GM21515 (cell line): Measurements from ENCODE around the gene FASTK.
"Not testable (repeated sequence)": the region's sequence is repeated elsewhere in the genome, so short reads cannot be mapped to it uniquely, and the experiment has no call there.

ENCODE experiments used
- ATAC-seq: cut with Tn5 transposase; IDR thresholded peaks from one replicate; pipeline ENCODE4 v1.9.1; 2021; ENCODE audit not compliant: unreplicated experiment

Gene FASTK

GRCh38 chr7:151032936-151033863 lies 47.4 kb downstream of the FASTK start:
- ATAC-seq = no peak

GRCh38 chr7:151031011-151031410 lies 49.6 kb downstream of the FASTK start:
- ATAC-seq = no peak

- ATAC-seq = no peak
Measured at GRCh38 chr7:151028948-151029501, 51.6 kb downstream of the FASTK start.

GRCh38 chr7:151028131-151028947 lies 52.3 kb downstream of the FASTK start, which contains the start of gene ABCB8:
Gene ABCB8, plus strand, starts transcription at chr7:151028450. Its CDS starts 66 bp downstream, at chr7:151028516.
- peak; percentile 96 for ATAC-seq

GRCh38 chr7:151027728-151028130 lies 52.9 kb downstream of the FASTK start:
- peak; percentile 2 for ATAC-seq

GRCh38 chr7:151026771-151027727 lies 53.6 kb downstream of the FASTK start:
- ATAC-seq = not testable (repeated sequence)
